Right lobe of liver (tissue), 6 donors: Measurements from ENCODE around the gene KCMF1. TPM values are rescaled to one million over a fixed set of nuclear protein-coding genes. Genes with fewer than 3 reads are reported as not detected.

ENCODE experiments used
- ATAC-seq, 4 donors: fragments of 200-7000 bp; cut with Tn5 transposase; one replicate each; pipeline ENCODE4 v1.9.1; 2020; ENCODE audit warnings: mild to moderate bottlenecking in 4 of 4, moderate library complexity in 4 of 4
- DNase-seq, 3 donors: peaks; one replicate each; pipeline ENCODE4 v3.0.0-alpha.2; 2020
- H3K27ac ChIP-seq, 3 donors: fragments of 200-600 bp; one replicate each; pipeline ENCODE4 v1.8.0; 2022
- H3K27me3 ChIP-seq, 2 donors: fragments of 200-600 bp; one replicate each; pipeline ENCODE4 v1.8.0; 2022
- H3K36me3 ChIP-seq, 4 donors: fragments of 200-600 bp; sonication (generic) in 1 of 4; one replicate each; pipeline versions ENCODE4 v1.5.1 to v1.8.0; 2017 to 2022; ENCODE audit warnings: control low read depth in 1 of 4
- H3K4me1 ChIP-seq, 4 donors: fragments of 200-600 bp; sonication (generic) in 1 of 4; one replicate each; pipeline versions ENCODE4 v1.5.1 to v1.8.0; 2017 to 2022; ENCODE audit warnings: control low read depth in 1 of 4
- H3K4me3 ChIP-seq, 3 donors: fragments of 200-600 bp; one replicate each; pipeline ENCODE4 v1.8.0; 2022
- H3K9me3 ChIP-seq, 4 donors: fragments of 200-600 bp; sonication (generic) in 1 of 4; one replicate each; pipeline versions ENCODE4 v1.5.1 to v1.8.0; 2017 to 2022; ENCODE audit warnings: control low read depth in 1 of 4
- CTCF ChIP-seq, 4 donors: fragments of 200-600 bp in 3 of 4; fragments of 450-650 bp in 1 of 4; IDR thresholded peaks; one replicate each; pipeline versions ENCODE4 v1.5.1 to v1.8.0; 2016 to 2022; ENCODE audit warnings: antibody characterized with exemption in 4 of 4, mild to moderate bottlenecking in 2 of 4
- POLR2A ChIP-seq: fragments of 450-650 bp; IDR thresholded peaks from one replicate; pipeline ENCODE4 v1.6.1; 2017; ENCODE audit warnings: antibody characterized with exemption, mild to moderate bottlenecking
- WGBS: methylation state at CpG from one replicate; pipeline ENCODE4 v1.1.6; 2018; ENCODE audit warnings: low coverage, low lambda C conversion rate; ENCODE audit not compliant: insufficient coverage; ENCODE audit errors: missing lambda C conversion rate; 5-methylcytosine and 5-hydroxymethylcytosine counted together
- intact Hi-C, 2 donors: fragments of 100-400 bp; cut with DNase I; formaldehyde crosslinking; loops; one replicate each; pipeline versions ENCODE4 v1.11.2 to v1.14.1; 2022
- total RNA-seq, 6 experiments: library from RNA; depleted of rRNA in 2 of 6; stranded (reverse); fragments of >200 nt in 2 of 6; fragmentation: NEBNext Ultra II Directional in 3 of 6; extraction: Animal tissue kit (Norgen Biotek cat#: 25700) in 3 of 6; gene quantifications; one replicate each; pipeline versions ENCODE4 v1.1.0 to v1.2.4, GENCODE V29; 2016 to 2023
- donor health status: DM: no; HTN: yes; CAD: no.
- donor health status: DM: no; HTN: no; CAD: no.
- donor health status: DM: no; HTN: no; CAD: no.
- donor health status: DM: no; HTN: yes; CAD: no.
- donor health status: DM: no; HTN: yes; CAD: no.

The KCMF1 gene
- total RNA-seq, 6 experiments from 2014 or later, result 28.6 to 45.3 (median 35.4) TPM

DNA sequence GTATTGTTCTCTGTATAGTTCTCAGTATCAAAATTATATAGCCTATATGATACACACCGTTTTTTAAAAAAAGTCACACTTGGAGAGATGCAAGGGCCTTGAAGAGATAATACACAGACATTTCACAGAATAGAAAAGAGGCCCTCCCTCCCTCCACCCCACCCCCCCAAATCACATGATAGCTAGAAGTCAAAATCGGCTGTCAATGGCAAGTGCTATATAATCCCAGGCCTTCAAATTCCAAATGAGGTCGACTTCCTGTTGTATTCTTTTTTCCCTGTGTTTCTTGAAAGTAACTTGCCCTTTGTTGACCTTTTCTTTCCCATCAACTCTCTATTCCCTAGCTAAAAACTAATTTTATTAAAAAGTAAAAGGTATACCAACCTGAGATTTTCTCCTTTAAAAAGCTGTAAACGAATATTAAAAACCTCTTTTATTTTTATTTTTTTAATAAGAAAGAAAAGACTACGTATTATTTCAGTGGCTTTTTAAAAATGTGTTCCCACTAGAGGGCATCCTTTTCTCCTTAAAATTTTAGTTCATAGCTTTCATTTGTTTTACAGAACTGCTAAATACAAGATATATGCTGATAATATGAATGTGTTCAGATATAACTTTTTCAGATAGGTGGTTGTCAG is 46.6 kb downstream of the KCMF1 start:
- Histone ChIP-seq H3K4me1 (peaks cover 0 to 14% (median 4%) of the 10 kb centered on the region in 4 donors), H3K9me3 (no peaks in the 10 kb centered on the region), H3K4me3 (no peak overlapping the region), H3K27ac (no peak overlapping the region), H3K27me3 (no peaks in the 10 kb centered on the region), H3K36me3 (no peaks in the 10 kb centered on the region)
- TF ChIP-seq CTCF (IDR thresholded peaks at IDR 0.05) (peak in 3 of 4 donors; percentile 39 to 46 (median 43)), POLR2A (no peak)
- ATAC-seq, result no peak
- 27% methylated on average over 5 of the region's 5 CpGs for WGBS
- no peak for DNase-seq
- intact Hi-C loops, result no loop called here

DNA sequence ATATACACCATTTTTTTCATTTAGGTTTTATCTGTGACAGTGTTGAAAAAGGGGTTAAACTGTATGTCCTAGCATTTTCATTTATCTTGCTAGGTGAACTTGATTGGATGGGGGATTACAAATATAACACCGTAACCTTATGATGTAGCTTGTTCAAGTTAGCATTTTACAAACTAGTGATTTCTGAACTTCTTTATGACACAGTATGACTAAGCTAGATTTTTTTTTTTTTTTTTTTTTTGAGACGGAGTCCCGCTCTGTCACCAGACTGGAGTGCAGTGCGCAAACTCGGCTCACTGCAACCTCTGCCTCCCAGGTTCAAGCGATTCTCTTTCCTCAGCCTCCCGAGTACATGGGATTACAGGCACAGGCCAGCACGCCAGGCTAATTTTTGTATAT is 47.1 kb downstream of the KCMF1 start:
- no peaks in the 10 kb centered on the region for H3K27me3 ChIP-seq
- TF ChIP-seq CTCF (IDR thresholded peaks at IDR 0.05), result no peak
- no peak for TF ChIP-seq POLR2A
- ATAC-seq (no peak), DNase-seq (no peak)
- WGBS, result 84% methylated on average over 8 of the region's 8 CpGs
- no peak overlapping the region for H3K4me3 ChIP-seq
- H3K4me1 ChIP-seq, result peaks cover 0 to 14% (median 4%) of the 10 kb centered on the region in 4 donors
- H3K9me3 ChIP-seq, result no peaks in the 10 kb centered on the region
- intact Hi-C loops, result no loop called here
- no peak overlapping the region for H3K27ac ChIP-seq
- no peaks in the 10 kb centered on the region for H3K36me3 ChIP-seq

DNA sequence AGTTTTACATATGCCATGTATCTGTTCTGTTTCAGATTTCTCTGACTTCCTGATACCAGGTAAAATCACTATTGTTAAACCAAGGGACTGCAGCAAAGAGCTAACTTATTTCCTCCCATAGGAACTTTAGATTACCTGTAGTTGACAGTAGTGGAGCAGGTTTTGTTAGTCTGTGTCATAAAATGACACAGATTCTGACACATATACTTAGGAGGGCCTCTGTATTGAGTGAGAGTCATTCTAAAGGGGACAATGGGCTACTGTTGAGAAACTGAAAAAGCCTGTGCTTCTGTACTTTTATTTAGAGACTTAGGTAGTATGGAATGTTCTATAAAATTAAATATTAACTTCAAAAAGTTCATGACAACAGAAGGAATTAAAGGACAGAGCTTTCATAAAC is 48.2 kb downstream of the KCMF1 start:
- Histone ChIP-seq H3K27ac (no peak overlapping the region), H3K4me1 (peaks cover 0 to 14% (median 4%) of the 10 kb centered on the region in 4 donors), H3K27me3 (no peaks in the 10 kb centered on the region), H3K36me3 (no peaks in the 10 kb centered on the region), H3K4me3 (no peak overlapping the region), H3K9me3 (no peaks in the 10 kb centered on the region)
- DNase-seq, result no peak
- intact Hi-C loops, result no loop called here
- ATAC-seq, result peak in 2 of 4 donors; percentile 35
- no peak for TF ChIP-seq CTCF (IDR thresholded peaks at IDR 0.05)
- no peak for TF ChIP-seq POLR2A

DNA sequence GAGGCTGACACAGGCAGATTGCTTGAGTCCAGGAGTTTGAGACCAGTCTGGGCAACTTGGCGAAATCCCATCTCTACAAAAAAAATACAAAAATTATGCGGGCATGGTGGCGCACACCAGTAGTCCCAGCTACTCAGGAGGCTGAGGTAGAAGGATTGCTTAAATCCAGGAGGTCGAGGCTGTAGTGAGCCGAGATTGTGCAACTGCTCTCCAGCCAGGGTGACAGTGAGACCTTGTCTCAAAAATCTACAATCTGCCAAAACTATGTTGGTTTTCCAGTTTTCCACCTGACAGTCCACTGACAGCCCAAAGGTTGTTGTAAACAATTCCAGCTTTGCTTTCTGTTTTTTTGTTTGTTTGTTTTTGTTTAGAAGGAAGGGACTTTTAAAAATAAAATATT is 51.3 kb downstream of the KCMF1 start:
- peak; percentile 38 to 69 (median 44) for ATAC-seq

More for the DNA sequence above, 51.3 kb downstream of the KCMF1 start:
- TF ChIP-seq CTCF (IDR thresholded peaks at IDR 0.05) (no peak), POLR2A (no peak)
- H3K27ac ChIP-seq, result no peak overlapping the region
- H3K4me3 ChIP-seq, result no peak overlapping the region
- no peaks in the 10 kb centered on the region for H3K9me3 ChIP-seq
- H3K27me3 ChIP-seq, result no peaks in the 10 kb centered on the region
- peaks cover 0 to 9% (median 4%) of the 10 kb centered on the region in 4 donors for H3K4me1 ChIP-seq
- intact Hi-C loops, result no loop called here
- no peak for DNase-seq
- H3K36me3 ChIP-seq, result no peaks in the 10 kb centered on the region
- 79% methylated on average over 5 of the region's 5 CpGs for WGBS
